ENCODE measurements around the gene LMTK3. TPM values are rescaled to one million over a fixed set of nuclear protein-coding genes. Genes with fewer than 3 reads are reported as not detected.
"Not testable (repeated sequence)": the region's sequence is repeated elsewhere in the genome, so short reads cannot be mapped to it uniquely, and the experiment has no call there.

LMTK3 gene
- total RNA-seq, 1 donor from 2014 or later = 0.32 TPM

GRCh38 chr19:48544856-48545750, 33.5 kb upstream of the LMTK3 start:
- Mint-ChIP-seq H3K27ac (ENCODE audit: unreplicated experiment) (no peak overlapping the region), H3K4me1 (ENCODE audit: unreplicated experiment) (peaks cover 6% of the 10 kb centered on the region), H3K4me3 (ENCODE audit: unreplicated experiment) (no peak overlapping the region), H3K9me3 (ENCODE audit: unreplicated experiment) (no peaks in the 10 kb centered on the region), H3K36me3 (ENCODE audit: unreplicated experiment) (no peaks in the 10 kb centered on the region), H3K27me3 (ENCODE audit: unreplicated experiment) (no peaks in the 10 kb centered on the region)
- no peak for DNase-seq (ENCODE audit: extremely low spot score, unreplicated experiment)
- TF ChIP-seq, protein P1, sequence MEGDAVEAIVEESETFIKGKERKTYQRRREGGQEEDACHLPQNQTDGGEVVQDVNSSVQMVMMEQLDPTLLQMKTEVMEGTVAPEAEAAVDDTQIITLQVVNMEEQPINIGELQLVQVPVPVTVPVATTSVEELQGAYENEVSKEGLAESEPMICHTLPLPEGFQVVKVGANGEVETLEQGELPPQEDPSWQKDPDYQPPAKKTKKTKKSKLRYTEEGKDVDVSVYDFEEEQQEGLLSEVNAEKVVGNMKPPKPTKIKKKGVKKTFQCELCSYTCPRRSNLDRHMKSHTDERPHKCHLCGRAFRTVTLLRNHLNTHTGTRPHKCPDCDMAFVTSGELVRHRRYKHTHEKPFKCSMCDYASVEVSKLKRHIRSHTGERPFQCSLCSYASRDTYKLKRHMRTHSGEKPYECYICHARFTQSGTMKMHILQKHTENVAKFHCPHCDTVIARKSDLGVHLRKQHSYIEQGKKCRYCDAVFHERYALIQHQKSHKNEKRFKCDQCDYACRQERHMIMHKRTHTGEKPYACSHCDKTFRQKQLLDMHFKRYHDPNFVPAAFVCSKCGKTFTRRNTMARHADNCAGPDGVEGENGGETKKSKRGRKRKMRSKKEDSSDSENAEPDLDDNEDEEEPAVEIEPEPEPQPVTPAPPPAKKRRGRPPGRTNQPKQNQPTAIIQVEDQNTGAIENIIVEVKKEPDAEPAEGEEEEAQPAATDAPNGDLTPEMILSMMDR (IDR thresholded peaks at IDR 0.05) = no peak

DNA sequence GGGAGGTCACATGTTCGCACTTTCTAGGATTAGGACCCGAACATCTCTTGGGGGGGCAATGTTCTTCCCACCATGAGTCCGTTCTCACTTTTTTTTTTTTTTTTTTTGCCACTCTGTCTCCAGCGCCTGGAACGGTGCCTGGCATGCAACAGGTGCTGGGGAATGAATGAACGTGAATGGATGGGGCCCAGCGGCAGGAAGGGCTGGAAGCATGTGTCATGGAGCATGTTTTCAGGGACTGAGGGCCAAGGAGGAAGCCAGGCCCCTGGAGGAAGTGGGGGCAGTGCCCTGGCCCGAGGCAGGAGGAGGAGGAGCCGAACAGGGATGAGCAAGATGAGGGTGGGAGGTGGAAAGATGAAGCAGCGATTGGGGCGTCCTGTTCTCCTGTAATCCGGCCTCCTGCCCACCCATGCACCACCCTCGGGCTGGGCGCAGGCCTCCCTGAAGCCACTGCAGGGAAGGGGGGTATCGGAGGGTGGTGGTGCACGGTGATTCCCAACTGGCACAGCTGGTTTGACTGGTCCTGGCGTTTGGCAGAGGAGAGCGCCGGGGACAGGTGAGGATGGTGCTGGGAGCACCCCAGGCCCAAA, 31.6 kb upstream of the LMTK3 start:
- no peak for DNase-seq (ENCODE audit: extremely low spot score, unreplicated experiment)
- no peak overlapping the region for H3K27ac Mint-ChIP-seq (ENCODE audit: unreplicated experiment)
- H3K36me3 Mint-ChIP-seq (ENCODE audit: unreplicated experiment) = no peaks in the 10 kb centered on the region
- TF ChIP-seq, protein P1 (IDR thresholded peaks at IDR 0.05) = no peak
- no peaks in the 10 kb centered on the region for H3K27me3 Mint-ChIP-seq (ENCODE audit: unreplicated experiment)
- H3K4me1 Mint-ChIP-seq (ENCODE audit: unreplicated experiment) = peaks cover 6% of the 10 kb centered on the region
- H3K9me3 Mint-ChIP-seq (ENCODE audit: unreplicated experiment) = no peaks in the 10 kb centered on the region
- H3K4me3 Mint-ChIP-seq (ENCODE audit: unreplicated experiment) = no peak overlapping the region

DNA sequence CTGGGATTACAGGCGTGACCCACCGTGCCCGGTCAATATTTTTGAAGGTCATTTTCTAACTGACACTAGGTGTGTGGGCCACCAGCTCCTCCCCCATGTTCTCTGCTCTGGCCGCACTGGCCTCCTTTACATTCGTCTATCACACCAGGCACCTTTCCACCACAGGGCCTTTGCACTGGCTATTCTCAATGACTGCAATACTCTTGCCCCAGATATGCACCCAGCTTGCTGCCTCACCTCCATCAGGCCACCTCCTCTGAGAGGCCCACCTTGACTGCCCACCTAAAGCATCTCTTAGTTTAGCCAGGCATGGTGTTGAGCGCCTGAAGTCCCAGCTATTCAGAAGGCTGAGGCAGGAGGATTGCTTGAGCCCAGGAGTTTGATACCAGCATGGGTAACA, 30.2 kb upstream of the LMTK3 start:
- Mint-ChIP-seq H3K4me3 (ENCODE audit: unreplicated experiment) (no peak overlapping the region), H3K9me3 (ENCODE audit: unreplicated experiment) (no peaks in the 10 kb centered on the region), H3K27me3 (ENCODE audit: unreplicated experiment) (no peaks in the 10 kb centered on the region), H3K27ac (ENCODE audit: unreplicated experiment) (no peak overlapping the region), H3K4me1 (ENCODE audit: unreplicated experiment) (peaks cover 6% of the 10 kb centered on the region), H3K36me3 (ENCODE audit: unreplicated experiment) (no peaks in the 10 kb centered on the region)
- DNase-seq (ENCODE audit: extremely low spot score, unreplicated experiment) = no peak
- TF ChIP-seq, protein P1 (IDR thresholded peaks at IDR 0.05) = no peak

- H3K4me3 Mint-ChIP-seq (ENCODE audit: unreplicated experiment) = no peak overlapping the region
- peaks cover 6% of the 10 kb centered on the region for H3K4me1 Mint-ChIP-seq (ENCODE audit: unreplicated experiment)
- H3K9me3 Mint-ChIP-seq (ENCODE audit: unreplicated experiment) = no peaks in the 10 kb centered on the region
- no peak overlapping the region for H3K27ac Mint-ChIP-seq (ENCODE audit: unreplicated experiment)
- H3K36me3 Mint-ChIP-seq (ENCODE audit: unreplicated experiment) = no peaks in the 10 kb centered on the region
- DNase-seq (ENCODE audit: extremely low spot score, unreplicated experiment) = no peak
- TF ChIP-seq, protein P1 (IDR thresholded peaks at IDR 0.05) = no peak
- H3K27me3 Mint-ChIP-seq (ENCODE audit: unreplicated experiment) = no peaks in the 10 kb centered on the region
Observed at GRCh38 chr19:48540110-48540509, 28.5 kb upstream of the LMTK3 start.

- no peak for DNase-seq (ENCODE audit: extremely low spot score, unreplicated experiment)
- Mint-ChIP-seq H3K4me1 (ENCODE audit: unreplicated experiment) (peaks cover 6% of the 10 kb centered on the region), H3K27ac (ENCODE audit: unreplicated experiment) (no peak overlapping the region), H3K9me3 (ENCODE audit: unreplicated experiment) (no peaks in the 10 kb centered on the region), H3K36me3 (ENCODE audit: unreplicated experiment) (no peaks in the 10 kb centered on the region), H3K4me3 (ENCODE audit: unreplicated experiment) (no peak overlapping the region), H3K27me3 (ENCODE audit: unreplicated experiment) (no peaks in the 10 kb centered on the region)
- TF ChIP-seq, protein P1 (IDR thresholded peaks at IDR 0.05) = no peak
Observed at GRCh38 chr19:48539503-48540096, 28.0 kb upstream of the LMTK3 start.

- not testable (repeated sequence) for DNase-seq (ENCODE audit: extremely low spot score, unreplicated experiment); H3K27me3 Mint-ChIP-seq (ENCODE audit: unreplicated experiment); H3K4me1 Mint-ChIP-seq (ENCODE audit: unreplicated experiment); H3K4me3 Mint-ChIP-seq (ENCODE audit: unreplicated experiment); H3K36me3 Mint-ChIP-seq (ENCODE audit: unreplicated experiment); H3K27ac Mint-ChIP-seq (ENCODE audit: unreplicated experiment); H3K9me3 Mint-ChIP-seq (ENCODE audit: unreplicated experiment)
Observed at GRCh38 chr19:48538057-48538456, 26.4 kb upstream of the LMTK3 start.

All from osteocyte (in vitro differentiated cells).